K562 (cell line): ENCODE results near the gene TMED6. TPM values are rescaled to one million over a fixed set of nuclear protein-coding genes. Genes with fewer than 3 reads are reported as not detected.

ENCODE experiments used
- CHD2 ChIP-seq: IDR thresholded peaks from 2 replicates; pipeline ENCODE4 v1.6.1; 2011; ENCODE audit warnings: low read depth, low read length
- GABPB1 ChIP-seq: sonication (generic); formaldehyde crosslinking; IDR thresholded peaks from 2 replicates; pipeline ENCODE4 v1.8.0; 2022; ENCODE audit warnings: mild to moderate bottlenecking, missing genetic modification reagents
- HDAC2 ChIP-seq: fragments of 450-650 bp; IDR thresholded peaks from 2 replicates; pipeline ENCODE4 v1.6.1; 2016; ENCODE audit warnings: mild to moderate bottlenecking
- HMGXB4 ChIP-seq: sonication (generic); formaldehyde crosslinking; IDR thresholded peaks from 2 replicates; pipeline ENCODE4 v1.8.1; 2023; ENCODE audit warnings: mild to moderate bottlenecking, missing genetic modification reagents
- JUNB ChIP-seq: fragments of 450-650 bp; formaldehyde crosslinking; conservative IDR thresholded peaks from 2 replicates; pipeline ENCODE4 v1.4.0; 2020; ENCODE audit warnings: mild to moderate bottlenecking
- MAX ChIP-seq: sonication (generic); formaldehyde crosslinking; IDR thresholded peaks from 2 replicates; pipeline ENCODE4 v1.9.0; 2022; ENCODE audit warnings: mild to moderate bottlenecking, missing genetic modification reagents
- PHTF2 ChIP-seq: fragments of 250-450 bp; sonication (Bioruptor Pico); IDR thresholded peaks from 2 replicates; pipeline ENCODE4 v1.5.0; 2021; ENCODE audit warnings: mild to moderate bottlenecking
- POU5F1 ChIP-seq: fragments of 150-350 bp; IDR thresholded peaks from 2 replicates; pipeline ENCODE4 v1.6.1; 2014; ENCODE audit warnings: borderline replicate concordance, low read length, low read depth, mild to moderate bottlenecking; ENCODE audit not compliant: partially characterized antibody
- PTRF ChIP-seq: fragments of 450-650 bp; IDR thresholded peaks from 2 replicates; pipeline ENCODE4 v1.6.1; 2016; ENCODE audit warnings: mild to moderate bottlenecking, missing genetic modification characterization, missing compliant biosample characterization
- SNAPC5 ChIP-seq: fragments of 250-450 bp; sonication (Bioruptor Pico); IDR thresholded peaks from 2 replicates; pipeline ENCODE4 v1.8.0; 2021; ENCODE audit warnings: moderate library complexity, mild to moderate bottlenecking, inconsistent platforms
- ZBTB11 ChIP-seq, 3 experiments: fragments of 200-800 bp in 1 of 3; fragments of 250-450 bp in 1 of 3; fragments of 450-650 bp in 1 of 3; sonication (Bioruptor Pico) in 1 of 3; sonication (Bioruptor generic) in 1 of 3; formaldehyde crosslinking in 1 of 3; IDR thresholded peaks; 2 replicates each; pipeline versions ENCODE4 v1.6.1 to v1.8.0; 2016 to 2022; ENCODE audit warnings: mild to moderate bottlenecking in 2 of 3, missing genetic modification characterization in 2 of 3, missing compliant biosample characterization in 1 of 3, moderate library complexity in 1 of 3
- ZNF3 ChIP-seq: fragments of 250-450 bp; sonication (Bioruptor Pico); IDR thresholded peaks from 2 replicates; pipeline ENCODE4 v1.5.0; 2021; ENCODE audit warnings: mild to moderate bottlenecking, moderate library complexity
- polyA plus RNA-seq, 8 experiments: library from polyadenylated mRNA; depleted of rRNA in 4 of 8; stranded (reverse) in 5 of 8; unstranded in 3 of 8; fragments of >200 nt; fragmentation: Nextera tagmentation in 2 of 8; fragmentation: Illumina TruSeq in 1 of 8; extraction: Ambion mirVana in 2 of 8; extraction: Trizol in 1 of 8; gene quantifications; 2 replicates each; pipeline versions ENCODE4 v1.2.1 to v1.2.3, GENCODE V29; 2011 to 2014; ENCODE audit warnings: inconsistent platforms in 1 of 8, missing spikeins in 1 of 8
- total RNA-seq, 7 experiments: library from RNA; depleted of rRNA in 6 of 7; stranded (reverse); fragments of >200 nt in 6 of 7; fragmentation: Illumina TruSeq in 2 of 7; extraction: Trizol in 2 of 7; gene quantifications; 2 replicates each; pipeline versions ENCODE4 v1.2.1 to v1.2.3, GENCODE V29; 2011 to 2021; ENCODE audit warnings: low replicate concordance in 1 of 7
- TF ChIP-seq, protein P1 (sequence below): fragments of 250-450 bp; sonication (Bioruptor Pico); IDR thresholded peaks from 2 replicates; pipeline ENCODE4 v1.8.0; 2021; ENCODE audit warnings: borderline replicate concordance, mild to moderate bottlenecking, moderate library complexity; ENCODE audit not compliant: poor library complexity, severe bottlenecking
- TF ChIP-seq, protein P2 (sequence below): IDR thresholded peaks from 2 replicates; pipeline ENCODE4 v1.6.1; 2014; ENCODE audit warnings: antibody characterized with exemption
- TF ChIP-seq, protein P3 (sequence below): fragments of 450-650 bp; formaldehyde crosslinking; IDR thresholded peaks from 2 replicates; pipeline ENCODE4 v1.4.0; 2022; ENCODE audit warnings: missing genetic modification characterization

The TMED6 gene
- total and polyA plus RNA-seq, 9 of the 15 experiments (the other 6 are each of a cell fraction or from before 2014, with no cell fraction given): 0.14 to 0.45 (median 0.25) TPM; not detected in 2

- no peak for TF ChIP-seq CHD2
- peak; percentile 68; the same call in 1 of the 2 replicates for TF ChIP-seq HMGXB4 (CRISPR knock-in tag)
- TF ChIP-seq, protein P1, sequence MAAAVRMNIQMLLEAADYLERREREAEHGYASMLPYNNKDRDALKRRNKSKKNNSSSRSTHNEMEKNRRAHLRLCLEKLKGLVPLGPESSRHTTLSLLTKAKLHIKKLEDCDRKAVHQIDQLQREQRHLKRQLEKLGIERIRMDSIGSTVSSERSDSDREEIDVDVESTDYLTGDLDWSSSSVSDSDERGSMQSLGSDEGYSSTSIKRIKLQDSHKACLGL (CRISPR knock-in tag): no peak
- no peak for TF ChIP-seq JUNB
- TF ChIP-seq PHTF2: no peak
- no peak for TF ChIP-seq POU5F1
- TF ChIP-seq HDAC2: peak; percentile 48; the same call in 1 of the 2 replicates
- TF ChIP-seq ZNF3: no peak
- 0 out of 2 replicates have a peak, but pooled peaks have one; percentile 30 for TF ChIP-seq MAX (CRISPR knock-in tag)
- TF ChIP-seq, protein P2, sequence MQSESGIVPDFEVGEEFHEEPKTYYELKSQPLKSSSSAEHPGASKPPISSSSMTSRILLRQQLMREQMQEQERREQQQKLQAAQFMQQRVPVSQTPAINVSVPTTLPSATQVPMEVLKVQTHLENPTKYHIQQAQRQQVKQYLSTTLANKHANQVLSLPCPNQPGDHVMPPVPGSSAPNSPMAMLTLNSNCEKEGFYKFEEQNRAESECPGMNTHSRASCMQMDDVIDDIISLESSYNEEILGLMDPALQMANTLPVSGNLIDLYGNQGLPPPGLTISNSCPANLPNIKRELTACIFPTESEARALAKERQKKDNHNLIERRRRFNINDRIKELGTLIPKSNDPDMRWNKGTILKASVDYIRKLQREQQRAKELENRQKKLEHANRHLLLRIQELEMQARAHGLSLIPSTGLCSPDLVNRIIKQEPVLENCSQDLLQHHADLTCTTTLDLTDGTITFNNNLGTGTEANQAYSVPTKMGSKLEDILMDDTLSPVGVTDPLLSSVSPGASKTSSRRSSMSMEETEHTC: no peak
- TF ChIP-seq ZBTB11 (CRISPR knock-in tag; IDR thresholded peaks at IDR 0.05): peak in 1 of 3 experiments; percentile 59; a peak in 2 of 6 replicates
- no peak for TF ChIP-seq PTRF (tag)
- TF ChIP-seq, protein P3, sequence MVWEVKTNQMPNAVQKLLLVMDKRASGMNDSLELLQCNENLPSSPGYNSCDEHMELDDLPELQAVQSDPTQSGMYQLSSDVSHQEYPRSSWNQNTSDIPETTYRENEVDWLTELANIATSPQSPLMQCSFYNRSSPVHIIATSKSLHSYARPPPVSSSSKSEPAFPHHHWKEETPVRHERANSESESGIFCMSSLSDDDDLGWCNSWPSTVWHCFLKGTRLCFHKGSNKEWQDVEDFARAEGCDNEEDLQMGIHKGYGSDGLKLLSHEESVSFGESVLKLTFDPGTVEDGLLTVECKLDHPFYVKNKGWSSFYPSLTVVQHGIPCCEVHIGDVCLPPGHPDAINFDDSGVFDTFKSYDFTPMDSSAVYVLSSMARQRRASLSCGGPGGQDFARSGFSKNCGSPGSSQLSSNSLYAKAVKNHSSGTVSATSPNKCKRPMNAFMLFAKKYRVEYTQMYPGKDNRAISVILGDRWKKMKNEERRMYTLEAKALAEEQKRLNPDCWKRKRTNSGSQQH: 0 out of 2 replicates have a peak, but pooled peaks have one; percentile 41
- TF ChIP-seq SNAPC5 (CRISPR knock-in tag): no peak
- no peak for TF ChIP-seq GABPB1 (CRISPR knock-in tag)
Observed at GRCh38 chr16:69311533-69312387, 39.8 kb downstream of the TMED6 start (continued).
